ENCODE measurements around the gene PFN4. TPM values are rescaled to one million over a fixed set of nuclear protein-coding genes. Genes with fewer than 3 reads are reported as not detected.

PFN4 gene
- total RNA-seq, 2 donors from 2014 or later, result 0.39 TPM; not detected in 1

DNA sequence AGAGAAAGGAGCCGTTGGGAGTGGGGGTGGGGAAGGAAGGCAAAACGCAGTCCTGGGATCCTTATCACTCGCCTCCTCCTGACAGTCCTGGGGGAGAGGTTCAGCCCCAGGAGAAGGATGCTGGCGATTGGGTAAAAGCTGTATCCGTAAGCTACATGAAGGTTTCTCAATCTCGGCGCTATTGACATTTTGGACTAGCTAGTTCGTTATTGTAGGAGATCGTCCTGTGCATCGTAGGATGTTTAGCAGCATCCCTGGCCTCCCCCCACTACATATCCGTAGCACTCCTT lies 38.0 kb downstream of the PFN4 start:
- peaks cover 6% of the 10 kb centered on the region for H3K36me3 ChIP-seq
- H3K4me1 ChIP-seq, result peaks cover 0 to 18% of the 10 kb centered on the region in 2 donors
- peak overlapping the region; percentile 50 to 63 for H3K4me3 ChIP-seq
- DNase-seq (ENCODE audit: low spot score), result no peak
- H3K27ac ChIP-seq, result peak overlapping the region; percentile 83 to 90
- TF ChIP-seq, protein P1, sequence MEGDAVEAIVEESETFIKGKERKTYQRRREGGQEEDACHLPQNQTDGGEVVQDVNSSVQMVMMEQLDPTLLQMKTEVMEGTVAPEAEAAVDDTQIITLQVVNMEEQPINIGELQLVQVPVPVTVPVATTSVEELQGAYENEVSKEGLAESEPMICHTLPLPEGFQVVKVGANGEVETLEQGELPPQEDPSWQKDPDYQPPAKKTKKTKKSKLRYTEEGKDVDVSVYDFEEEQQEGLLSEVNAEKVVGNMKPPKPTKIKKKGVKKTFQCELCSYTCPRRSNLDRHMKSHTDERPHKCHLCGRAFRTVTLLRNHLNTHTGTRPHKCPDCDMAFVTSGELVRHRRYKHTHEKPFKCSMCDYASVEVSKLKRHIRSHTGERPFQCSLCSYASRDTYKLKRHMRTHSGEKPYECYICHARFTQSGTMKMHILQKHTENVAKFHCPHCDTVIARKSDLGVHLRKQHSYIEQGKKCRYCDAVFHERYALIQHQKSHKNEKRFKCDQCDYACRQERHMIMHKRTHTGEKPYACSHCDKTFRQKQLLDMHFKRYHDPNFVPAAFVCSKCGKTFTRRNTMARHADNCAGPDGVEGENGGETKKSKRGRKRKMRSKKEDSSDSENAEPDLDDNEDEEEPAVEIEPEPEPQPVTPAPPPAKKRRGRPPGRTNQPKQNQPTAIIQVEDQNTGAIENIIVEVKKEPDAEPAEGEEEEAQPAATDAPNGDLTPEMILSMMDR (IDR thresholded peaks at IDR 0.05), result no peak
- no peaks in the 10 kb centered on the region for H3K27me3 ChIP-seq
- no peaks in the 10 kb centered on the region for H3K9me3 ChIP-seq

DNA sequence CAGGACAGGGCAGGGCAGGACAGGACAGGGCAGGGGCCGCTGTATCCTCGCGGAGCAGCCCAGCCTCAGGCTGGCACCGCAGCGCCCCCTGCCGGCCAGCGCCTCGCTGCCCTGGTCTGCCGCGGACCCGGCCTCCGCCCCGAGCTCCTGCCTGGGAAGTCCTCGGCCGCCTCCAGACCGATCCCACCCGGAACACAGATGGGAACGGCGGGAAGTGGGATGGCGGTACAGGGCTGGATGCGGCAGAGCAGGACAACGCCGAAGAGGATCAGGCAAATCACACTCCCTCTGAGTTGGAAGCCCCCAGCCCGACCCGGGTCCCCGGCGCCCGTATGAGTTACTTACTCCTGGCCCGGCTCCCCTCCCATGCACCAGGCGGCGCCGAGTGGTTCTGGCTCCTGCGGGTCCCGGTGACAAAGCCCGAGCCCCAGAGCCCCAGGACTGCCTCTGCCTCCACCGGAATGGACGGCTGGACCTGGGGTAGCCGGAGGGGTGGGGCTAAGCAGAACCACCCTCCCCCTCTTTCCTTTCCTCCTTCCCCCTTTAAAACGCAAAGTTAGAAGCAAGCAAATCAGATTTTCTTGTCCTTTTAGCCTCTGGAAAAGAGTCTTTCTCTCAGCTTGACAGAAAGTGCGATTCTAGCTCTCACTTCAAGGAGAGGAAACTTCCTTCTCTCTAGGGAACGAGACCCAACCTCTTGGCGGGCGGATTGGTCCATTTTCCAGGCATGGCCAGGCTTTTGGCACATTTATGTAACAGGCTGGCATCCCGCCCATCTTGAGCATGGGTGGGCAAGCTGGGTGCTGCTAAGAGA lies 38.5 kb downstream of the PFN4 start, which contains the start of gene TP53I3:
Gene TP53I3 (minus strand): TSS at position 449 of the 814 bp plus-strand sequence. CDS start 508 bp downstream, outside the sequence.
- Histone ChIP-seq H3K4me3 (peak within 1 kb of the TSS; percentile 50 to 63), H3K9me3 (no peaks in the 10 kb centered on the region), H3K27ac (peak within 1 kb of the TSS; percentile 83 to 90), H3K36me3 (peaks cover 6% of the 10 kb centered on the region), H3K4me1 (peaks cover 0 to 18% of the 10 kb centered on the region in 2 donors), H3K27me3 (no peaks in the 10 kb centered on the region)
- TF ChIP-seq, protein P1 (IDR thresholded peaks at IDR 0.05), result peak; percentile 97 to 98
- DNase-seq (ENCODE audit: low spot score), result peak; percentile 88

DNA sequence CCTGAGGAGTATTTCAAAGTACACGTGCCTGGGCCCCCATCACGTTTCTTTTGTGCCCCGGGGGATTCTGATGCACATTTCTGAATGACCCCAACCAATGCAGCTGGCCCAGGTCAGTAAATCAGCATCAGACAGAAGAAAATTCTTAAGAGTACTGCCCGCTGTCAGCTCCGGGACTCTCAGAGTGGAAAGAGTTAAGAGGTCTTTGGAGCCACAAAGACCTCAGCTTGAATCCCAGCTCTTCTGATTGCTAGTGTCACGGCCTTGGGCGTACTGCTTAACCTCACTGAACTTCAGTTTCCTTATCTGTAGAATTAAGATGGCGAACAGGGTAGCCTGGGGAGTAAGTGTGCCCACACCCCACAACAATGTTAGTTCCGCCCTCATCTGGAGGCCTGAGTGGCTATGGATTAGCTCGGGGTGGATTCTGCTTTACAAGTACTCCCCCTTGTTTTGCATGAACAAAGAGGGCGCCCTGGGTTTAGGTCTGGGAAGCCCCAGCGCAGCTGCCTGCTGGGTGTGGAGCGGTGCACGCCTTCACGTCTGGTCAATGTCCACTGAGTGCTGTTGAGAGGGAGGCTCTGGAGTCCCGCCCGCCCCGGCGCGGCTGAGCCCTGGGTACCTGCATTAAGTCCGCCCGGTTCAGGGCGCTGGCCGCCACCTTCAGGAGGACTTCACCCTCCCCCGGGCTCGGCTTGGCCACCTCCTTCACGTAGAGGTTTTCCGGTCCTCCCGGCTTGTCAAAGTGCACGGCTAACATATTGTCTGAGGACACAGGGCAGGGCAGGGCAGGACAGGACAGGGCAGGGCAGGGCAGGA lies 39.4 kb downstream of the PFN4 start:
- Histone ChIP-seq H3K36me3 (peaks cover 6% of the 10 kb centered on the region), H3K27ac (peak overlapping the region; percentile 83 to 90), H3K9me3 (no peaks in the 10 kb centered on the region), H3K4me1 (peaks cover 0 to 18% of the 10 kb centered on the region in 2 donors), H3K27me3 (no peaks in the 10 kb centered on the region), H3K4me3 (peak overlapping the region; percentile 50 to 63)
- TF ChIP-seq, protein P1 (IDR thresholded peaks at IDR 0.05), result no peak
- peak; percentile 81 for DNase-seq (ENCODE audit: low spot score)

DNA sequence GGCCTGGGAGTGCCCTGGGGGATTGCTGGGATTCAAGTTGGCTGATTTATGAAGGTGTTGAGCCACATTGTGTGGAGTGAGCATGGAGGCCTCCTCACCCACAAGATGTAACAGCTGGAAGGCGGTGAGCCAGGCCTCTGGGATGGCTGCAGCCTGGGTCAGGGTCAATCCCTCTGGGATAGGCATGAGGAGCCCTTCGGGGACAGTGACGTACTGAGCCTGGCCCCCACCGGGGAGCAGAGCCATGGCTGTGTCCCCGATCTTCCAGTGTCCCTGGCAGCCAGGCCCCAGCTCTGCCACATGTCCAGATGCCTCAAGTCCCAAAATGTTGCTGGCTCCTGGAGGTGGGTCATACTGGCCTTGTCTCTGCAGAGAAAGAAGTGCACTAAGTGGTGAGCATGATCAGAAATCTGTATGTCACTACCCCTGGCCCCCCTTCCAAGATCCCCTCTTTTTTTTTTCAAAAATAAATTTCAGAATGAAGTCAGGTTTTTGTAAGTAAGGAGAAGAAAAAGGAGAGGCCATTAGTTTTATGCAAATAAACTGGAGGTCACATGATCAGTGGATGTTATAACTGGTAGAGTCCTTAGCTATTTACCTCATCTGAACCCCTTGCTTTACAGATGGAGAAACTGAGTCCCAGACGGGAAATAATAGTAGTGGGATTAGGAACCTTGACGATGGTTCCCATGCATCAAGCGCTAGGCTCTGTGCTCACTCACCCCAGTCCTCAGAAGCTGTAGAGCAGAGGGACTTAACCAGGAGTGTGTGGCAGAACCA lies 40.2 kb downstream of the PFN4 start:
- H3K27ac ChIP-seq, result peak overlapping the region; percentile 83 to 90
- TF ChIP-seq, protein P1 (IDR thresholded peaks at IDR 0.05), result no peak
- DNase-seq (ENCODE audit: low spot score), result no peak
- H3K4me3 ChIP-seq, result peak overlapping the region; percentile 50 to 63
- peaks cover 6% of the 10 kb centered on the region for H3K36me3 ChIP-seq
- peaks cover 0 to 18% of the 10 kb centered on the region in 2 donors for H3K4me1 ChIP-seq
- no peaks in the 10 kb centered on the region for H3K9me3 ChIP-seq
- no peaks in the 10 kb centered on the region for H3K27me3 ChIP-seq

DNA sequence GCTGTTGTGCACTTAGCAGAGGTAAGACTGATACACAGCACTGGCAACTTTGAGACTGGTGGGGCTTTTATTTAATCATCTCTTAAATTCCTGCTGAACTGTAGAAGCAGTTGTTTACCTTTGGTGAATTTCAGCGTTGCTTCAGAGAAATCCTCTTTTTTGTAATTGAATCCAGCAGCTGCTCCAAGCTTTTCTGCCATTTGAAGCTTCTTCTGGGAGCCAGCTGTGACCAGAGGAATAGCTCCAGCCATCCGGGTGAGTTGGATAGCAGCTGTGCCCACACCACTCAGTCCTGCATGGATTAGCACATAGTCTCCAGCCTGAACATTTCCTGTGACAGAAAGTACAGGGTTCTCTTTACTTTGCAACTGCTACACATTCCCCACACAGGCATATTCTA lies 42.4 kb downstream of the PFN4 start:
- Histone ChIP-seq H3K36me3 (peaks cover 6% of the 10 kb centered on the region), H3K9me3 (no peaks in the 10 kb centered on the region), H3K4me1 (peaks cover 0 to 29% of the 10 kb centered on the region in 2 donors), H3K27ac (no peak overlapping the region), H3K4me3 (no peak overlapping the region), H3K27me3 (no peaks in the 10 kb centered on the region)
- no peak for DNase-seq (ENCODE audit: low spot score)
- TF ChIP-seq, protein P1 (IDR thresholded peaks at IDR 0.05), result no peak

Measured in right atrium auricular region (tissue), 2 donors.